Astrocyte of the cerebellum (primary cell): ENCODE data around the gene PODXL.

ENCODE experiments used
- DNase-seq: peaks from one replicate; pipeline ENCODE4 v3.0.0-alpha.2; 2011; ENCODE audit warnings: low read depth
- H3K4me3 ChIP-seq: 2 replicates; pipeline ENCODE4 v1.5.1; 2011; ENCODE audit warnings: mild to moderate bottlenecking, low read depth, low read length, moderate library complexity
- CTCF ChIP-seq: IDR thresholded peaks from 2 replicates; pipeline ENCODE4 v1.5.1; 2012; ENCODE audit warnings: low read length, low read depth, moderate library complexity, mild to moderate bottlenecking; ENCODE audit errors: missing control alignments
- in situ Hi-C: cut with HindIII; loops from 2 replicates; pipeline ENCODE4 v1.10.0; 2017; ENCODE audit warnings: low sequenced_read_pairs

The PODXL gene

DNA sequence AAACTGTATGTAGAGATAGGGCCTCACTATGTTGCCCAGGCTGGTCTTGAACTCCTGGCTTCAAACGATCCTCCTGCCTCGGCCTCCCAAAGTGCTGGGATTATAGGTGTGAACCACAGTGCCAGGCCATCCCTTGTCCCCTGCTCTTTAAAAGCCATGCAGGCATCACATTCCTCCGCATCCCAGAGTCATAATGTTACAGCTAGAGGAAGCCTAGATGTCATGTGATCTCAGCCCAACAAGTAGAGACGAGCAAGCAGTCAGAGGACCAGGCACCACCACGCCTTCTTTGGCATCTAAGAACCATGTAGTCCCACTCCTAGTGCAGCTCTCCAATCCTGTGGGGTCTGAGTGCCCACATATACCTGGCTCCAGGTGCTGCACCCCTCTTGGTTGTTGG, 13.1 kb downstream of the PODXL start:
- H3K4me3 ChIP-seq: no peak overlapping the region
- no peak for TF ChIP-seq CTCF
- DNase-seq: no peak
- in situ Hi-C loops: no loop called here

GRCh38 chr7:131540491-131541162, 15.8 kb downstream of the PODXL start:
- DNase-seq: no peak
- in situ Hi-C loops: no loop called here
- peak; percentile 17 for TF ChIP-seq CTCF

GRCh38 chr7:131538813-131539179, 17.6 kb downstream of the PODXL start:
- no peak overlapping the region for H3K4me3 ChIP-seq
- in situ Hi-C loops: no loop called here

More at GRCh38 chr7:131540491-131541162, 15.8 kb downstream of the PODXL start:
- no peak overlapping the region for H3K4me3 ChIP-seq

DNA sequence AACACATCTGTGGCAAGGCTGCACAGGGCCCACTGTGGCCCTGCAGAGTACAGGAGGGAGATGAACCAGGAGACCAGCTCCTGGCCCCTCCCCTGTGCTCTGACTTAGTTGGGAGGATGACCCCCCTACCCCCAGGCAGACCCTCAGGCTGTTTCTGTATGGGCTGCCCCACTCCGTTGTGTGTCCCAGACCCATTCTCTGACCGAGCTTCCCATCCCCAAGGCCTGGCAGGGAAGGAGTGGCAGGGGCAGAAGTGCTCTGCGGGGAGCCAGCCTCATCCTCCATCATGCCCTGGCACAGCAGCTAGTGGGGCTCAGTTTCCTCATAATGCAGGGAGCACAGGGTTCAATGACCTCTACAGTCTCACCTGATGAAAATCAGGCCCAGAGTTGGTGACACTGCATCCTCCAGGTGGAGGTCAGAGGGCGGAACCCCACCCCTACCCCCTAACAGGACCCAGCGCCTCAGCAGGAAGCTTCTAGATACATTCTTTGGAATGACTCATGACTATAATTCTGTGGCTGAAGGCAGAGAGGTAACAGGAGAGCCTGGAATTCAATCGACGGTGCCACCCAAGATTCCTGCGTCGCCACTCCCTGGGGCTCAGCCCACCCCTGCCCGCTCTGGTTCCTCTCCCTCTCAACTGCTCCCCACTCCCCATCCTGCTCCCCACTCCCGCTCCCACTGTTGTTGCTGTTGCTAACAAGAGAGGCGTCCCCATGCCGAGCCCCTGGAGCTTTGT, 18.2 kb downstream of the PODXL start:
- no peak for DNase-seq
- H3K4me3 ChIP-seq: no peak overlapping the region
- TF ChIP-seq CTCF: no peak
- in situ Hi-C loops: no loop called here

More at GRCh38 chr7:131538813-131539179, 17.6 kb downstream of the PODXL start:
- TF ChIP-seq CTCF: no peak
- no peak for DNase-seq

GRCh38 chr7:131537571-131537978, 18.9 kb downstream of the PODXL start:
- DNase-seq: no peak
- no peak for TF ChIP-seq CTCF
- in situ Hi-C loops: no loop called here
- no peak overlapping the region for H3K4me3 ChIP-seq

- in situ Hi-C loops: no loop called here
- no peak for TF ChIP-seq CTCF
- no peak for DNase-seq
- no peak overlapping the region for H3K4me3 ChIP-seq
These were observed 20.0 kb downstream of the PODXL start for GRCh38 chr7:131536361-131536849.
